Thyroid gland (tissue), 4 donors: ENCODE results near the gene PAX7.

ENCODE experiments used
- POLR2A ChIP-seq, 2 donors: fragments of 450-650 bp; IDR thresholded peaks; one replicate each; pipeline ENCODE4 v1.6.1; 2017; ENCODE audit warnings: antibody characterized with exemption in 2 of 2, mild to moderate bottlenecking in 2 of 2, moderate library complexity in 1 of 2
- TF ChIP-seq, protein P1 (sequence below), 6 experiments: fragments of 200-600 bp in 3 of 6; fragments of 450-650 bp in 3 of 6; sonication (generic) in 3 of 6; IDR thresholded peaks; one replicate each; pipeline ENCODE4 v1.5.1; 2016 to 2019; ENCODE audit warnings: antibody characterized with exemption in 6 of 6, mild to moderate bottlenecking in 2 of 6, inconsistent platforms in 1 of 6, moderate library complexity in 1 of 6

DNA sequence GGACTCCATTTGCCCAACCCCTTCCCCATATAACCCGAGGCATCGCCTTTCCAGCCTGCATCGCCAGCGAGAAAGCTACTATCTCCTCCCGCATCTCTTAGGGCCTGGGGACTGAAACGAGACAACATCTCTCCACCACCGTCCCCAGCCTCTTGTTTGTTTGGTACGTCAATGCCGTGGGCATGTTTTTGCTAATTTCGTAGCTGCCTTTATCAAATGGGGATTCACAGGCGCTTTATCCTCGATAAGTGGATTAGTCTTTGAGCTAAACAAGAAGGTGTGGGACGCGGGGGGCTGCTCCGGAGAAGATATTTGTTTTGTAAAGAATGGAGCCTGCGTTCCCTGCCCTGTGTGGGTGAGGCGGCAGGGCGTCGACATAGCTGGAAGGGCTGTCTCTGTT lies 91.6 kb downstream of the PAX7 start:
- TF ChIP-seq, protein P1, sequence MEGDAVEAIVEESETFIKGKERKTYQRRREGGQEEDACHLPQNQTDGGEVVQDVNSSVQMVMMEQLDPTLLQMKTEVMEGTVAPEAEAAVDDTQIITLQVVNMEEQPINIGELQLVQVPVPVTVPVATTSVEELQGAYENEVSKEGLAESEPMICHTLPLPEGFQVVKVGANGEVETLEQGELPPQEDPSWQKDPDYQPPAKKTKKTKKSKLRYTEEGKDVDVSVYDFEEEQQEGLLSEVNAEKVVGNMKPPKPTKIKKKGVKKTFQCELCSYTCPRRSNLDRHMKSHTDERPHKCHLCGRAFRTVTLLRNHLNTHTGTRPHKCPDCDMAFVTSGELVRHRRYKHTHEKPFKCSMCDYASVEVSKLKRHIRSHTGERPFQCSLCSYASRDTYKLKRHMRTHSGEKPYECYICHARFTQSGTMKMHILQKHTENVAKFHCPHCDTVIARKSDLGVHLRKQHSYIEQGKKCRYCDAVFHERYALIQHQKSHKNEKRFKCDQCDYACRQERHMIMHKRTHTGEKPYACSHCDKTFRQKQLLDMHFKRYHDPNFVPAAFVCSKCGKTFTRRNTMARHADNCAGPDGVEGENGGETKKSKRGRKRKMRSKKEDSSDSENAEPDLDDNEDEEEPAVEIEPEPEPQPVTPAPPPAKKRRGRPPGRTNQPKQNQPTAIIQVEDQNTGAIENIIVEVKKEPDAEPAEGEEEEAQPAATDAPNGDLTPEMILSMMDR (IDR thresholded peaks at IDR 0.05): no peak
- TF ChIP-seq POLR2A (IDR thresholded peaks at IDR 0.05): no peak
